Gastrocnemius medialis (tissue), 4 donors: ENCODE measurements around the gene RAD18.

Experiments used
- CTCF ChIP-seq, 5 experiments: fragments of 450-650 bp in 3 of 5; fragments of 200-600 bp in 2 of 5; sonication (generic) in 2 of 5; IDR thresholded peaks in 4 of 5; conservative IDR thresholded peaks in 1 of 5; 1 replicate in 4 of 5; 2 replicates in 1 of 5; pipeline ENCODE4 v1.5.1; 2016 to 2019; ENCODE audit warnings: antibody characterized with exemption in 5 of 5, mild to moderate bottlenecking in 3 of 5, moderate library complexity in 3 of 5
- POLR2A ChIP-seq, 2 donors: fragments of 450-650 bp; IDR thresholded peaks; one replicate each; pipeline ENCODE4 v1.6.1; 2017; ENCODE audit warnings: antibody characterized with exemption in 2 of 2, mild to moderate bottlenecking in 2 of 2, moderate library complexity in 2 of 2

- no peak for TF ChIP-seq POLR2A (IDR thresholded peaks at IDR 0.05)
- TF ChIP-seq CTCF (IDR thresholded peaks at IDR 0.05 in 4 of 5, conservative IDR thresholded peaks at IDR 0.05 in 1 of 5), result no peak
Measured at GRCh38 chr3:9007213-9007612, 43.9 kb upstream of the RAD18 start.
